Cerebellar nuclear complex (tissue), 1 donor: ENCODE measurements around the gene SLC26A4.

Experiments used
- DNase-seq, 2 experiments: peaks; one replicate each; lab custom pipeline; 2025; lab: John Stamatoyannopoulos, UW

The SLC26A4 gene

DNA sequence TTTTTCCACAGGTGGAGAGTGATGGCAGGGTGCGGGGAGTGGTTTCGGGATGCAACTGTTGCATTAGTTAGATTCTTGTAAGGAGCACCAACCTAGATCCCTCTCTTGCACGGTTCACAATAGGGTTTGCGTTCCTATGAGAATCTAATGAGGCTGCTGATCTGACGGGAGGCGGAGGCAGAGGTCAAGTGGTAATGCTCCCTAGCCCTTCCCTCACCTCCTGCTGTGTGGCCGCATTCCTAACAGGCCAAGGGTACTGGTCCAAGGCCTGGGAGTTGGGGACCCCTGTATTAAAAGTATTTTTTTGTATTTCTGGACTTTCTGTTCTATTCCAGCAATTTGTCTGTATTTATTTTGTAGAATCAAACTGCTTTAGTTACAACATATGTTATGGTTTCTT is 90.5 kb downstream of the SLC26A4 start:
- DNase-seq: no peak

DNA sequence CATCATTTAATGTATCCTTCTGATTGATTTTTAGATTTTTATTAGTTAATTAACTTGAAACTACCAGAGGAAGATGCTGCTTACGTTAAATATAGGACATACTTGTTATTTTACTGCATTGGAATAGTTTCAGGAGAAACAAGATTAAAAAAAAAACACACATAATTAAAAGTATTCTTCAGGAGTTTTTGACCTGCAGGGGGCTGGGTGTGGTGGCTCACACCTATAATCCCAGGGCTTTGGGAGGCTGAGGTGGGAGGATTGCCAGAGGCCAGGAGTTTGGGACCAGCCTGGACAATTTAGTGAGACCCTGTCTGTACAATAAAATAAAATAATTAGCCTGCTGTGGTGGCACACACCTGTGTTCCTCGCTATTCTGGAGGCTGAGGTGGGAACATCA is 94.0 kb downstream of the SLC26A4 start:
- DNase-seq: no peak

DNA sequence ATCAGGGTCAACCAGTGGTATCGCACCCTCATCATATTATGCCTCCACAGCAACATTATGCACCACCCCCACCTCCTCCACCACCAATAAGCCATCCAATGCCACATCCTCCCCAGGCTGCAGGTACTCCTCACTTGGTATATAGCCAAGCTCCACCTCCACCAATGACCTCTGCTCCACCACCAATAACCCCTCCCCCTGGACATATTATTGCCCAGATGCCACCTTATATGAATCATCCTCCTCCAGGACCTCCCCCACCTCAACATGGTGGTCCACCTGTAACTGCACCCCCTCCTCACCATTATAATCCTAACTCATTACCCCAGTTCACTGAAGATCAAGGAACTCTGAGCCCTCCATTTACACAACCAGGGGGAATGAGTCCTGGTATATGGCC is 98.0 kb downstream of the SLC26A4 start:
- no peak for DNase-seq

DNA sequence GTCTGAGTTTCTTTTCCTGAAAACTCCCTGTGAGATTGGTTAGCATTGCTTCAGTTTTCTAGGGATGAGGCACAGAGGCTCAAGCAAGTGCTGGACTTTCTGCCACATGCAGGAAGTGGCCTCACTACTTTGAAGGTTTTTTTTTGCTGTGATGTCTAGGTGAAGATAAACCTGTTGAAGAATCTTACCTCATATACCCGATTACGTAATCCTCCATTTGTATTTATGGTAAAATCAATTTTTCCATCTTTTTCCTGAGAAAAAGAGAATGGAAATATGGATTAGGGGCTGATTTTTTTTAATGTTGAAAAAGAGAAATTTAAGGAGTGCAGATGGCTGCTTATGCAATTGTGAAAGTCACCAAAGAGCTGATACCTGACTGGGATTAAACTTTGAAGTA is 106.8 kb downstream of the SLC26A4 start:
- DNase-seq: no peak
